GM23338 (cell line): ENCODE measurements around the gene IL1RAPL2. TPM values are rescaled to one million over a fixed set of nuclear protein-coding genes. Genes with fewer than 3 reads are reported as not detected.

ENCODE experiments used
- ATAC-seq: fragments of 200-7000 bp; cut with Tn5 transposase; 3 replicates; pipeline ENCODE4 v1.9.1; 2020
- DNase-seq: peaks from one replicate; pipeline ENCODE4 v3.0.0-alpha.2; 2015; ENCODE audit warnings: low spot score
- H2AFZ ChIP-seq: fragments of 200-600 bp; sonication (generic); 2 replicates; pipeline ENCODE4 v1.8.0; 2016; ENCODE audit warnings: antibody characterized with exemption, mild to moderate bottlenecking, moderate library complexity
- H3F3A ChIP-seq: fragments of 200-600 bp; sonication (generic); replicated peaks from 2 replicates; pipeline ENCODE4 v1.8.0; 2017; ENCODE audit warnings: antibody characterized with exemption, mixed run types, low read depth
- H3K27ac ChIP-seq: fragments of 200-600 bp; sonication (generic); 2 replicates; pipeline ENCODE4 v1.6.1; 2016; ENCODE audit warnings: low read depth
- H3K27me3 ChIP-seq: fragments of 200-600 bp; sonication (generic); 2 replicates; pipeline ENCODE4 v1.8.0; 2016; ENCODE audit warnings: mild to moderate bottlenecking, mixed run types, moderate library complexity; ENCODE audit not compliant: insufficient read depth
- H3K36me3 ChIP-seq: fragments of 200-600 bp; sonication (generic); 2 replicates; pipeline ENCODE4 v1.8.0; 2016; ENCODE audit warnings: mild to moderate bottlenecking; ENCODE audit not compliant: insufficient read depth
- H3K4me1 ChIP-seq: fragments of 200-600 bp; sonication (generic); 2 replicates; pipeline ENCODE4 v1.8.0; 2016; ENCODE audit warnings: mild to moderate bottlenecking, moderate library complexity; ENCODE audit not compliant: insufficient read depth
- H3K4me2 ChIP-seq: fragments of 200-600 bp; sonication (generic); 2 replicates; pipeline ENCODE4 v1.7.1; 2017; ENCODE audit warnings: mixed run types
- H3K4me3 ChIP-seq: fragments of 200-600 bp; sonication (generic); 2 replicates; pipeline ENCODE4 v1.6.1; 2016; ENCODE audit warnings: mixed run types
- H3K79me2 ChIP-seq: fragments of 200-600 bp; sonication (generic); replicated peaks from 2 replicates; pipeline ENCODE4 v1.8.0; 2017; ENCODE audit warnings: mild to moderate bottlenecking; ENCODE audit not compliant: insufficient read depth
- H3K9me2 ChIP-seq: fragments of 200-600 bp; sonication (generic); 2 replicates; pipeline ENCODE4 v1.8.0; 2017; ENCODE audit not compliant: insufficient read depth
- H4K20me1 ChIP-seq: fragments of 200-600 bp; sonication (generic); replicated peaks from 2 replicates; pipeline ENCODE4 v1.8.0; 2017; ENCODE audit warnings: mild to moderate bottlenecking; ENCODE audit not compliant: insufficient read depth
- H3K27ac Mint-ChIP-seq: 2 replicates; pipeline ENCODE4 v1.8.0; 2020; ENCODE audit warnings: inconsistent platforms, mild to moderate bottlenecking, moderate library complexity, mixed read lengths
- H3K27me3 Mint-ChIP-seq: 3 replicates; pipeline ENCODE4 v1.8.0; 2022; ENCODE audit warnings: low read depth, mild to moderate bottlenecking, moderate library complexity, mixed read lengths, inconsistent platforms; ENCODE audit not compliant: insufficient read depth, poor library complexity
- H3K36me3 Mint-ChIP-seq: 3 replicates; pipeline ENCODE4 v1.8.0; 2021; ENCODE audit warnings: low read depth, mild to moderate bottlenecking, inconsistent platforms, moderate library complexity, mixed read lengths
- H3K4me1 Mint-ChIP-seq: 3 replicates; pipeline ENCODE4 v1.8.0; 2020; ENCODE audit warnings: mild to moderate bottlenecking, inconsistent platforms, mixed read lengths
- H3K4me3 Mint-ChIP-seq: 3 replicates; pipeline ENCODE4 v1.8.0; 2021; ENCODE audit warnings: moderate library complexity, mild to moderate bottlenecking, inconsistent platforms, mixed read lengths
- H3K9me3 Mint-ChIP-seq: 3 replicates; pipeline ENCODE4 v1.8.0; 2020; ENCODE audit warnings: moderate library complexity, mild to moderate bottlenecking, inconsistent platforms, mixed read lengths
- CREB1 ChIP-seq: fragments of 250-450 bp; sonication (Bioruptor Pico); IDR thresholded peaks from 2 replicates; pipeline ENCODE4 v1.5.0; 2020; ENCODE audit warnings: low read depth, mild to moderate bottlenecking, moderate library complexity
- ETS1 ChIP-seq: IDR thresholded peaks from 2 replicates; pipeline ENCODE4 v1.6.1; 2016; ENCODE audit warnings: antibody characterized with exemption
- EZH2 ChIP-seq: fragments of 200-600 bp; sonication (generic); IDR thresholded peaks from one replicate; pipeline ENCODE4 v1.8.0; 2017; ENCODE audit warnings: antibody characterized with exemption, mild to moderate bottlenecking, low read depth; ENCODE audit not compliant: unreplicated experiment
- EZH2phosphoT487 ChIP-seq: fragments of 200-600 bp; sonication (generic); IDR thresholded peaks from one replicate; pipeline ENCODE4 v1.8.1; 2018; ENCODE audit warnings: antibody characterized with exemption; ENCODE audit not compliant: unreplicated experiment
- JUNB ChIP-seq: IDR thresholded peaks from one replicate; pipeline ENCODE4 v1.6.1; 2016; ENCODE audit warnings: antibody characterized with exemption; ENCODE audit not compliant: unreplicated experiment
- NANOG ChIP-seq: IDR thresholded peaks from 2 replicates; pipeline ENCODE4 v1.6.1; 2016; ENCODE audit warnings: antibody characterized with exemption, borderline replicate concordance
- POLR2AphosphoS5 ChIP-seq: IDR thresholded peaks from 2 replicates; pipeline ENCODE4 v1.6.1; 2016; ENCODE audit warnings: antibody characterized with exemption, low read depth
- REST ChIP-seq: IDR thresholded peaks from one replicate; pipeline ENCODE4 v1.6.1; 2018; ENCODE audit warnings: antibody characterized with exemption; ENCODE audit not compliant: unreplicated experiment
- STAT1 ChIP-seq: IDR thresholded peaks from one replicate; pipeline ENCODE4 v1.6.1; 2016; ENCODE audit warnings: antibody characterized with exemption; ENCODE audit not compliant: unreplicated experiment
- ZNF114 ChIP-seq: fragments of 250-450 bp; sonication (Bioruptor Pico); IDR thresholded peaks from 2 replicates; pipeline ENCODE4 v1.5.0; 2020; ENCODE audit warnings: mild to moderate bottlenecking, moderate library complexity
- ZNF331 ChIP-seq: fragments of 250-450 bp; sonication (Bioruptor Pico); IDR thresholded peaks from 2 replicates; pipeline ENCODE4 v1.5.0; 2020; ENCODE audit warnings: low read depth, mild to moderate bottlenecking, moderate library complexity
- ZNF462 ChIP-seq: fragments of 250-450 bp; sonication (Bioruptor Pico); IDR thresholded peaks from 2 replicates; pipeline ENCODE4 v1.5.0; 2020; ENCODE audit warnings: mild to moderate bottlenecking, moderate library complexity
- polyA plus RNA-seq: library from polyadenylated mRNA; unstranded; fragments of >200 nt; fragmentation: Nextera tagmentation; extraction: Ambion mirVana; gene quantifications from 2 replicates; pipeline ENCODE4 v1.2.1, GENCODE V29; 2016
- total RNA-seq: library from RNA; depleted of rRNA; stranded (reverse); fragments of >200 nt; shearing (Covaris generic); gene quantifications from 2 replicates; pipeline ENCODE4 v1.2.3, GENCODE V29; 2014

IL1RAPL2 gene
- total and polyA plus RNA-seq, 2 experiments from 2014 or later: 0.80 to 0.94 TPM

GRCh38 chrX:105608745-105609144 is 1042.7 kb downstream of the IL1RAPL2 start:
- Histone ChIP-seq H3K9me2 (no peaks in the 10 kb centered on the region), H3K4me1 (no peaks in the 10 kb centered on the region), H3K27ac (no peak overlapping the region), H4K20me1 (no peaks in the 10 kb centered on the region), H3K79me2 (no peaks in the 10 kb centered on the region), H2AFZ (no peak overlapping the region), H3K36me3 (no peaks in the 10 kb centered on the region), H3K4me2 (no peak overlapping the region), H3K27me3 (no peaks in the 10 kb centered on the region), H3F3A (no peaks in the 10 kb centered on the region), H3K4me3 (no peak overlapping the region)
- H3K27ac Mint-ChIP-seq: no peak overlapping the region
- H3K4me1 Mint-ChIP-seq: no peaks in the 10 kb centered on the region
- H3K9me3 Mint-ChIP-seq: no peaks in the 10 kb centered on the region
- ATAC-seq: no peak
- no peak for TF ChIP-seq JUNB
- no peak for TF ChIP-seq ZNF114 (CRISPR knock-in tag)
- no peak for TF ChIP-seq STAT1
- TF ChIP-seq POLR2AphosphoS5: no peak
- no peak for DNase-seq
- H3K27me3 Mint-ChIP-seq: no peaks in the 10 kb centered on the region
- no peaks in the 10 kb centered on the region for H3K36me3 Mint-ChIP-seq
- no peak overlapping the region for H3K4me3 Mint-ChIP-seq

GRCh38 chrX:105609530-105609929 is 1043.5 kb downstream of the IL1RAPL2 start:
- Mint-ChIP-seq H3K9me3 (no peaks in the 10 kb centered on the region), H3K36me3 (no peaks in the 10 kb centered on the region), H3K4me1 (no peaks in the 10 kb centered on the region), H3K27ac (no peak overlapping the region), H3K27me3 (no peaks in the 10 kb centered on the region), H3K4me3 (no peak overlapping the region)
- Histone ChIP-seq H3K27me3 (no peaks in the 10 kb centered on the region), H3K4me1 (no peaks in the 10 kb centered on the region), H3K4me2 (no peak overlapping the region), H3K4me3 (no peak overlapping the region), H3K36me3 (no peaks in the 10 kb centered on the region), H3K79me2 (no peaks in the 10 kb centered on the region), H3K9me2 (no peaks in the 10 kb centered on the region), H3F3A (no peaks in the 10 kb centered on the region), H3K27ac (no peak overlapping the region), H2AFZ (no peak overlapping the region), H4K20me1 (no peaks in the 10 kb centered on the region)
- no peak for DNase-seq
- TF ChIP-seq CREB1 (CRISPR knock-in tag): no peak
- no peak for TF ChIP-seq NANOG
- TF ChIP-seq ZNF462 (CRISPR knock-in tag): no peak
- TF ChIP-seq ETS1: no peak
- TF ChIP-seq EZH2: no peak
- no peak for TF ChIP-seq JUNB
- TF ChIP-seq POLR2AphosphoS5: no peak
- TF ChIP-seq STAT1: no peak
- no peak for TF ChIP-seq ZNF331 (CRISPR knock-in tag)
- no peak for TF ChIP-seq EZH2phosphoT487
- no peak for TF ChIP-seq ZNF114 (CRISPR knock-in tag)
- no peak for TF ChIP-seq REST
- no peak for ATAC-seq
